ENCODE measurements around the gene LPP.

- TF ChIP-seq CTCF (IDR thresholded peaks at IDR 0.05) (no peak), POLR2A (IDR thresholded peaks at IDR 0.05) (no peak)
These were observed 668.5 kb downstream of the LPP start for GRCh38 chr3:188822411-188822810.
